Central memory CD8-positive, alpha-beta T cell (primary cell): ENCODE data around the gene LIPK.
"Not testable (repeated sequence)": the region's sequence is repeated elsewhere in the genome, so short reads cannot be mapped to it uniquely, and the experiment has no call there.

ENCODE experiments used
- ATAC-seq: fragments of 150-1000 bp; cut with Tn5 transposase; replicated peaks from 2 replicates; pipeline ENCODE4 v1.10.0; 2022; ENCODE audit warnings: mild to moderate bottlenecking, moderate FRiP score, moderate number of reproducible peaks; ENCODE audit not compliant: poor library complexity, severe bottlenecking; ENCODE audit errors: extremely low read depth
- DNase-seq, 2 donors: peaks; one replicate each; pipeline ENCODE4 v3.0.0; 2021; ENCODE audit warnings: low spot score in 2 of 2
- H3K27ac Mint-ChIP-seq: one replicate; pipeline ENCODE4 v1.8.0; 2022; ENCODE audit warnings: low read depth, mild to moderate bottlenecking, moderate library complexity, mixed read lengths
- H3K27me3 Mint-ChIP-seq: one replicate; pipeline ENCODE4 v1.8.0; 2022; ENCODE audit warnings: mixed read lengths
- H3K36me3 Mint-ChIP-seq: one replicate; pipeline ENCODE4 v1.8.0; 2022; ENCODE audit warnings: mild to moderate bottlenecking, moderate library complexity, mixed read lengths; ENCODE audit not compliant: insufficient read depth
- H3K4me1 Mint-ChIP-seq: one replicate; pipeline ENCODE4 v1.8.0; 2022; ENCODE audit warnings: mixed read lengths
- H3K4me3 Mint-ChIP-seq: one replicate; pipeline ENCODE4 v1.8.0; 2022; ENCODE audit warnings: mild to moderate bottlenecking, moderate library complexity, mixed read lengths
- H3K9me3 Mint-ChIP-seq: one replicate; pipeline ENCODE4 v1.8.0; 2022; ENCODE audit warnings: mixed read lengths

Gene LIPK

GRCh38 chr10:88682491-88682890, 23.6 kb upstream of the LIPK start:
- ATAC-seq (no peak), DNase-seq (no peak)
- Mint-ChIP-seq H3K27ac (no peak overlapping the region), H3K4me1 (no peaks in the 10 kb centered on the region), H3K36me3 (no peaks in the 10 kb centered on the region), H3K27me3 (peaks cover 9% of the 10 kb centered on the region), H3K9me3 (no peaks in the 10 kb centered on the region), H3K4me3 (no peak overlapping the region)

- Mint-ChIP-seq H3K4me1 (no peaks in the 10 kb centered on the region), H3K27ac (no peak overlapping the region), H3K4me3 (no peak overlapping the region), H3K9me3 (no peaks in the 10 kb centered on the region), H3K27me3 (peaks cover under 1% of the 10 kb centered on the region), H3K36me3 (no peaks in the 10 kb centered on the region)
- DNase-seq: no peak
- ATAC-seq: no peak
These were observed 18.1 kb upstream of the LIPK start for GRCh38 chr10:88687853-88688467.

- ATAC-seq (no peak), DNase-seq (no peak)
- Mint-ChIP-seq H3K27ac (no peak overlapping the region), H3K27me3 (no peaks in the 10 kb centered on the region), H3K4me1 (no peaks in the 10 kb centered on the region), H3K36me3 (no peaks in the 10 kb centered on the region), H3K4me3 (no peak overlapping the region), H3K9me3 (no peaks in the 10 kb centered on the region)
These were observed 16.7 kb upstream of the LIPK start for GRCh38 chr10:88689366-88689765.

GRCh38 chr10:88693392-88694020, 12.5 kb upstream of the LIPK start:
- H3K27ac Mint-ChIP-seq: no peak overlapping the region
- no peaks in the 10 kb centered on the region for H3K4me1 Mint-ChIP-seq
- H3K9me3 Mint-ChIP-seq: no peaks in the 10 kb centered on the region
- H3K36me3 Mint-ChIP-seq: no peaks in the 10 kb centered on the region
- no peak overlapping the region for H3K4me3 Mint-ChIP-seq
- H3K27me3 Mint-ChIP-seq: no peaks in the 10 kb centered on the region
- DNase-seq: no peak
- no peak for ATAC-seq

- Mint-ChIP-seq H3K4me1 (no peaks in the 10 kb centered on the region), H3K27me3 (no peaks in the 10 kb centered on the region), H3K9me3 (no peaks in the 10 kb centered on the region), H3K27ac (no peak overlapping the region), H3K4me3 (no peak overlapping the region), H3K36me3 (no peaks in the 10 kb centered on the region)
- no peak for DNase-seq
- no peak for ATAC-seq
These were observed 3.0 kb upstream of the LIPK start for GRCh38 chr10:88702848-88703597.

- H3K27ac Mint-ChIP-seq: no peak overlapping the region
- no peaks in the 10 kb centered on the region for H3K36me3 Mint-ChIP-seq
- H3K9me3 Mint-ChIP-seq: no peaks in the 10 kb centered on the region
- H3K27me3 Mint-ChIP-seq: no peaks in the 10 kb centered on the region
- no peak overlapping the region for H3K4me3 Mint-ChIP-seq
- DNase-seq (no peak), ATAC-seq (no peak)
- no peaks in the 10 kb centered on the region for H3K4me1 Mint-ChIP-seq
These were observed 1.5 kb downstream of the LIPK start for GRCh38 chr10:88707429-88708155.

GRCh38 chr10:88709361-88709760, 3.3 kb downstream of the LIPK start:
- not testable (repeated sequence) for H3K36me3 Mint-ChIP-seq, H3K9me3 Mint-ChIP-seq, H3K27me3 Mint-ChIP-seq, DNase-seq, H3K27ac Mint-ChIP-seq, ATAC-seq, H3K4me3 Mint-ChIP-seq, H3K4me1 Mint-ChIP-seq

GRCh38 chr10:88715517-88715916, 9.5 kb downstream of the LIPK start:
- Mint-ChIP-seq H3K9me3 (no peaks in the 10 kb centered on the region), H3K4me1 (no peaks in the 10 kb centered on the region), H3K4me3 (no peak overlapping the region), H3K27ac (no peak overlapping the region), H3K36me3 (peaks cover 2% of the 10 kb centered on the region), H3K27me3 (no peaks in the 10 kb centered on the region)
- ATAC-seq (no peak), DNase-seq (no peak)

GRCh38 chr10:88721392-88721791, 15.3 kb downstream of the LIPK start:
- Mint-ChIP-seq H3K4me1 (no peaks in the 10 kb centered on the region), H3K27me3 (no peaks in the 10 kb centered on the region), H3K4me3 (no peak overlapping the region), H3K9me3 (no peaks in the 10 kb centered on the region), H3K27ac (no peak overlapping the region), H3K36me3 (peaks cover 2% of the 10 kb centered on the region)
- DNase-seq (no peak), ATAC-seq (no peak)

GRCh38 chr10:88725798-88726197, 19.7 kb downstream of the LIPK start:
- Mint-ChIP-seq H3K27ac (no peak overlapping the region), H3K4me1 (no peaks in the 10 kb centered on the region), H3K27me3 (no peaks in the 10 kb centered on the region), H3K4me3 (no peak overlapping the region), H3K36me3 (peaks cover 2% of the 10 kb centered on the region), H3K9me3 (no peaks in the 10 kb centered on the region)
- ATAC-seq: no peak
- no peak for DNase-seq

GRCh38 chr10:88728107-88728763, 22.2 kb downstream of the LIPK start:
- no peaks in the 10 kb centered on the region for H3K4me1 Mint-ChIP-seq
- H3K36me3 Mint-ChIP-seq: peaks cover 2% of the 10 kb centered on the region
- H3K4me3 Mint-ChIP-seq: no peak overlapping the region
- H3K9me3 Mint-ChIP-seq: no peaks in the 10 kb centered on the region
- DNase-seq (no peak), ATAC-seq (no peak)
- H3K27me3 Mint-ChIP-seq: no peaks in the 10 kb centered on the region
- H3K27ac Mint-ChIP-seq: no peak overlapping the region

- Mint-ChIP-seq H3K27ac (no peak overlapping the region), H3K9me3 (no peaks in the 10 kb centered on the region), H3K36me3 (peaks cover 2% of the 10 kb centered on the region), H3K4me3 (no peak overlapping the region), H3K4me1 (no peaks in the 10 kb centered on the region), H3K27me3 (no peaks in the 10 kb centered on the region)
- DNase-seq (no peak), ATAC-seq (no peak)
These were observed 24.8 kb downstream of the LIPK start for GRCh38 chr10:88730864-88731263.
